ENCODE measurements around the gene PDE9A.

The PDE9A gene

DNA sequence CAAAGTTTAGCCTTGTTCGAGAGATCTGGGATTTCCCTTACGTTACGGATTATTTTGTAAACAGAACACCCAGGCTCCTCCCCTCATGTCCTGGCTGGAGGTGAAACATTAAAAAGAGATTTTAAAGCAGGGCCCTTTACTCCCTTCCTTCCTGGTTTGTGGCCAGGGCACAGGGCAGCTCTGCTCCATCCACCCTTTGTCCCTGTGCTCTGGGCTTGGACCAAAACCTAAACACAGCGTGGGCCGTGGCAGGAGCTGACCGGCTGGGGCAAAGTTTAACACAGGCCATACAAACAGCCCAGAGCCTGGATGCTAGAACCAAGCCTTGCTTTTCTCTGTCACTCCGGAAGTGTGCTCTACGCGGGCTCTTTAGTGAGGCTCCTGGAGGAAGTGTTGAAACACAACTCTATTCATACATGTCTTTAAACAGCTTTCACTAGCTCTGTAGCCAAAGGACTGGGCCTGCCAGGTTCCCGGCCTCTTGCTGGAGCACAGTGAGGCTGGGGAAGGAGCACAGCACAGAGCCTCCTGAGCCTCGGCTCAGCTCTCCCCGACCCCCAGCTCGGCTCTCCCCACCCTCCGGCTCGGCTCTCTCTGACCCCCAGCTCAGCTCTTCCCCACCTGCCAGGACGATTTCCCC is 84.7 kb downstream of the PDE9A start:
- TF ChIP-seq TAF1 (IDR thresholded peaks at IDR 0.05; ENCODE audit: borderline replicate concordance, insufficient read depth, low read length) (no peak), POLR2AphosphoS5 (IDR thresholded peaks at IDR 0.05; ENCODE audit: low read depth, low read length) (no peak), FOXP2 (optimal IDR thresholded peaks at IDR 0.05; ENCODE audit: borderline replicate concordance, extremely low read depth, extremely low read length, insufficient read depth) (no peak), SIN3A (IDR thresholded peaks at IDR 0.05; ENCODE audit: borderline replicate concordance, insufficient read depth, low read length) (no peak)
- TF ChIP-seq, protein P1, sequence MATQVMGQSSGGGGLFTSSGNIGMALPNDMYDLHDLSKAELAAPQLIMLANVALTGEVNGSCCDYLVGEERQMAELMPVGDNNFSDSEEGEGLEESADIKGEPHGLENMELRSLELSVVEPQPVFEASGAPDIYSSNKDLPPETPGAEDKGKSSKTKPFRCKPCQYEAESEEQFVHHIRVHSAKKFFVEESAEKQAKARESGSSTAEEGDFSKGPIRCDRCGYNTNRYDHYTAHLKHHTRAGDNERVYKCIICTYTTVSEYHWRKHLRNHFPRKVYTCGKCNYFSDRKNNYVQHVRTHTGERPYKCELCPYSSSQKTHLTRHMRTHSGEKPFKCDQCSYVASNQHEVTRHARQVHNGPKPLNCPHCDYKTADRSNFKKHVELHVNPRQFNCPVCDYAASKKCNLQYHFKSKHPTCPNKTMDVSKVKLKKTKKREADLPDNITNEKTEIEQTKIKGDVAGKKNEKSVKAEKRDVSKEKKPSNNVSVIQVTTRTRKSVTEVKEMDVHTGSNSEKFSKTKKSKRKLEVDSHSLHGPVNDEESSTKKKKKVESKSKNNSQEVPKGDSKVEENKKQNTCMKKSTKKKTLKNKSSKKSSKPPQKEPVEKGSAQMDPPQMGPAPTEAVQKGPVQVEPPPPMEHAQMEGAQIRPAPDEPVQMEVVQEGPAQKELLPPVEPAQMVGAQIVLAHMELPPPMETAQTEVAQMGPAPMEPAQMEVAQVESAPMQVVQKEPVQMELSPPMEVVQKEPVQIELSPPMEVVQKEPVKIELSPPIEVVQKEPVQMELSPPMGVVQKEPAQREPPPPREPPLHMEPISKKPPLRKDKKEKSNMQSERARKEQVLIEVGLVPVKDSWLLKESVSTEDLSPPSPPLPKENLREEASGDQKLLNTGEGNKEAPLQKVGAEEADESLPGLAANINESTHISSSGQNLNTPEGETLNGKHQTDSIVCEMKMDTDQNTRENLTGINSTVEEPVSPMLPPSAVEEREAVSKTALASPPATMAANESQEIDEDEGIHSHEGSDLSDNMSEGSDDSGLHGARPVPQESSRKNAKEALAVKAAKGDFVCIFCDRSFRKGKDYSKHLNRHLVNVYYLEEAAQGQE (IDR thresholded peaks at IDR 0.05; ENCODE audit: insufficient read depth in 1 of 2, low read depth in 2 of 2, low read length in 2 of 2): no peak

GRCh38 chr21:42739061-42739931 is 85.9 kb downstream of the PDE9A start:
- TF ChIP-seq TAF1 (IDR thresholded peaks at IDR 0.05; ENCODE audit: borderline replicate concordance, insufficient read depth, low read length) (no peak), POLR2AphosphoS5 (IDR thresholded peaks at IDR 0.05; ENCODE audit: low read depth, low read length) (no peak), SIN3A (IDR thresholded peaks at IDR 0.05; ENCODE audit: borderline replicate concordance, insufficient read depth, low read length) (no peak), FOXP2 (optimal IDR thresholded peaks at IDR 0.05; ENCODE audit: borderline replicate concordance, extremely low read depth, extremely low read length, insufficient read depth) (no peak)
- TF ChIP-seq, protein P1 (IDR thresholded peaks at IDR 0.05; ENCODE audit: insufficient read depth in 1 of 2, low read depth in 2 of 2, low read length in 2 of 2): no peak

DNA sequence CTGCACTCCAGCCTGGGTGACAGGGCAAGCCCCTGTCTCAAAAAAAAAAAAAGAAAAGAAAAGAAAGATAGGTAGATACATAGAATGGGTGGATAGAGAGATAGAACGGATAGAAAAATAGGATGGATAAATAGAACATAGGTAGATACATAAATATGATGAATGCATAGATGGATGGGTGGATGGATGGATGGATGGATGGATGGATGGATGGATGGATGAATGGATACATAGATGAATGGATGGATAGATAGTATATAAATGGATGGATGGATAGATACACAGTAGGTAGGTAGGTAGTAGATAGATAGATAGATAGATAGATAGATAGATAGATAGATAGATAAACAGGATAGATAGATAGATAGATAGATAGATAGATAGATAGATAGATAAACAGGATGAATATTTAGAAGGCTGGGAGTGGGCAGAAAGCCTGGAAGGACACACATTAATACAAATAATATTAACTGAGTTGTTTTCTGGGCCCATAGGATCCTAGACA is 87.0 kb downstream of the PDE9A start:
- no peak for TF ChIP-seq SIN3A (IDR thresholded peaks at IDR 0.05; ENCODE audit: borderline replicate concordance, insufficient read depth, low read length)
- TF ChIP-seq FOXP2 (optimal IDR thresholded peaks at IDR 0.05; ENCODE audit: borderline replicate concordance, extremely low read depth, extremely low read length, insufficient read depth): no peak
- no peak for TF ChIP-seq POLR2AphosphoS5 (IDR thresholded peaks at IDR 0.05; ENCODE audit: low read depth, low read length)
- no peak for TF ChIP-seq TAF1 (IDR thresholded peaks at IDR 0.05; ENCODE audit: borderline replicate concordance, insufficient read depth, low read length)
- TF ChIP-seq, protein P1 (IDR thresholded peaks at IDR 0.05; ENCODE audit: insufficient read depth in 1 of 2, low read depth in 2 of 2, low read length in 2 of 2): no peak

DNA sequence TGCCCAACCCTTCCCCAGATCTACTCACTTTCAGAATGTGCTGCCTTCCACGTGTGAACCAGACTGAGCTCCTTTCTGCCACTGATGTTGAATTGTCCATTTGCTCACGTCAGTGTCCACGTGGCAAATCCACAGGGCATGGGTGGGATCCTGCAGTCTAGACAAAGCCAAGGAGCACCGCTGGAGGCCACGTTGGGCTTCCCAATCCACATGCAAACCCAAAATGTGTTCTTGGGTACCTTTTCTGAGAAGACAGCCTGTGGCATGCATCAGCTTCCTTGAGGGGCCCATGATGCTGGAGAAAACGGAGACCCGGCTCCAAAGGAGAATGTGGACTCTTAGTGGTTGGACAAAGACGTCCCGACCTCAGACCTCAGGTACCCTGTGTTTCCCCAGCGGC is 87.6 kb downstream of the PDE9A start:
- TF ChIP-seq, protein P1 (IDR thresholded peaks at IDR 0.05; ENCODE audit: insufficient read depth in 1 of 2, low read depth in 2 of 2, low read length in 2 of 2): no peak
- no peak for TF ChIP-seq FOXP2 (optimal IDR thresholded peaks at IDR 0.05; ENCODE audit: borderline replicate concordance, extremely low read depth, extremely low read length, insufficient read depth)
- no peak for TF ChIP-seq TAF1 (IDR thresholded peaks at IDR 0.05; ENCODE audit: borderline replicate concordance, insufficient read depth, low read length)
- TF ChIP-seq POLR2AphosphoS5 (IDR thresholded peaks at IDR 0.05; ENCODE audit: low read depth, low read length): no peak
- no peak for TF ChIP-seq SIN3A (IDR thresholded peaks at IDR 0.05; ENCODE audit: borderline replicate concordance, insufficient read depth, low read length)
